Adrenal gland (tissue), 5 donors: ENCODE results near the gene TET2.

Experiments used
- CTCF ChIP-seq, 6 experiments: fragments of 450-650 bp in 4 of 6; fragments of 200-600 bp in 2 of 6; sonication (generic) in 1 of 6; IDR thresholded peaks; 1 replicate in 5 of 6; 2 replicates in 1 of 6; pipeline versions ENCODE4 v1.5.1 to v1.8.0; 2016 to 2021; ENCODE audit warnings: antibody characterized with exemption in 6 of 6, mild to moderate bottlenecking in 2 of 6, moderate library complexity in 1 of 6
- POLR2A ChIP-seq, 2 donors: fragments of 450-650 bp; IDR thresholded peaks; one replicate each; pipeline ENCODE4 v1.6.1; 2017; ENCODE audit warnings: antibody characterized with exemption in 2 of 2, mild to moderate bottlenecking in 2 of 2, moderate library complexity in 1 of 2
- donor health status: DM: no; HTN: no; CAD: no.

- TF ChIP-seq CTCF (IDR thresholded peaks at IDR 0.05) (no peak), POLR2A (IDR thresholded peaks at IDR 0.05) (no peak)
Observed at GRCh38 chr4:105192910-105193309, 46.2 kb downstream of the TET2 start.
